Mesenchymal stem cell (in vitro differentiated cells and primary cell): ENCODE data around the gene ERCC6L2. TPM values are rescaled to one million over a fixed set of nuclear protein-coding genes. Genes with fewer than 3 reads are reported as not detected.

Source experiments
- DNase-seq: peaks from one replicate; pipeline ENCODE4 v3.0.0-alpha.2; 2013
- H2AFZ ChIP-seq: one replicate; pipeline ENCODE4 v1.6.1; 2013; ENCODE audit warnings: low read depth, mild to moderate bottlenecking, control low read depth, inconsistent platforms, low read length, moderate library complexity
- H2AK5ac ChIP-seq: 2 replicates; pipeline ENCODE4 v1.6.1; 2013; ENCODE audit warnings: low read length, moderate library complexity, mild to moderate bottlenecking, inconsistent platforms; ENCODE audit not compliant: severe bottlenecking
- H2BK120ac ChIP-seq: one replicate; pipeline ENCODE4 v1.6.1; 2013; ENCODE audit warnings: low read depth, mild to moderate bottlenecking, inconsistent platforms, low read length, moderate library complexity
- H2BK12ac ChIP-seq, 2 experiments: one replicate each; pipeline ENCODE4 v1.6.1; 2013; ENCODE audit warnings: inconsistent platforms in 2 of 2, low read length in 2 of 2, mild to moderate bottlenecking in 2 of 2, moderate library complexity in 2 of 2, control low read depth in 1 of 2
- H2BK15ac ChIP-seq: one replicate; pipeline ENCODE4 v1.6.1; 2013; ENCODE audit warnings: mild to moderate bottlenecking, low read depth, inconsistent platforms; ENCODE audit not compliant: poor library complexity, severe bottlenecking
- H2BK5ac ChIP-seq: 2 replicates; pipeline ENCODE4 v1.6.1; 2013; ENCODE audit warnings: low read depth, mild to moderate bottlenecking, low read length, control low read depth, inconsistent platforms; ENCODE audit not compliant: poor library complexity, severe bottlenecking
- H3K14ac ChIP-seq, 2 experiments: one replicate each; pipeline ENCODE4 v1.6.1; 2013; ENCODE audit warnings: inconsistent platforms in 2 of 2, low read length in 2 of 2, control low read depth in 1 of 2, mild to moderate bottlenecking in 1 of 2, moderate library complexity in 1 of 2
- H3K18ac ChIP-seq, 2 experiments: one replicate each; pipeline ENCODE4 v1.6.1; 2013; ENCODE audit warnings: inconsistent platforms in 2 of 2, low read length in 2 of 2, control low read depth in 1 of 2, low read depth in 1 of 2, mild to moderate bottlenecking in 1 of 2
- H3K23ac ChIP-seq, 2 experiments: one replicate each; pipeline ENCODE4 v1.6.1; 2013; ENCODE audit warnings: inconsistent platforms in 2 of 2, low read length in 2 of 2, mild to moderate bottlenecking in 2 of 2, moderate library complexity in 2 of 2, control low read depth in 1 of 2
- H3K27ac ChIP-seq: 2 replicates; pipeline ENCODE4 v1.5.1; 2013; ENCODE audit warnings: mild to moderate bottlenecking, moderate library complexity, low read length, control low read depth, inconsistent platforms; ENCODE audit not compliant: poor library complexity, severe bottlenecking
- H3K27me3 ChIP-seq, 2 experiments: 2 replicates each; pipeline versions ENCODE4 v1.6.1 to v1.7.0; 2013; ENCODE audit warnings: low read length in 2 of 2, mild to moderate bottlenecking in 2 of 2, moderate library complexity in 2 of 2, control low read depth in 1 of 2, inconsistent platforms in 1 of 2; ENCODE audit not compliant: control insufficient read depth in 1 of 2, insufficient read depth in 1 of 2
- H3K36me3 ChIP-seq, 2 experiments: 2 replicates each; pipeline versions ENCODE4 v1.6.1 to v1.7.0; 2013; ENCODE audit warnings: low read length in 2 of 2, control low read depth in 1 of 2, inconsistent platforms in 1 of 2, low read depth in 1 of 2, mild to moderate bottlenecking in 1 of 2; ENCODE audit not compliant: insufficient read depth in 2 of 2, control insufficient read depth in 1 of 2
- H3K4ac ChIP-seq, 2 experiments: one replicate each; pipeline ENCODE4 v1.6.1; 2013; ENCODE audit warnings: inconsistent platforms in 2 of 2, low read length in 2 of 2, mild to moderate bottlenecking in 2 of 2, moderate library complexity in 2 of 2, control low read depth in 1 of 2, low read depth in 1 of 2
- H3K4me1 ChIP-seq: 2 replicates; pipeline ENCODE4 v1.6.1; 2013; ENCODE audit warnings: low read depth, low read length, control low read depth; ENCODE audit not compliant: control insufficient read depth, insufficient read depth
- H3K4me2 ChIP-seq: 2 replicates; pipeline ENCODE4 v1.6.1; 2013; ENCODE audit warnings: low read length, mild to moderate bottlenecking, inconsistent platforms; ENCODE audit not compliant: poor library complexity, severe bottlenecking
- H3K4me3 ChIP-seq, 2 experiments: 2 replicates each; pipeline versions ENCODE4 v1.5.1 to v1.7.0; 2013; ENCODE audit warnings: low read length in 2 of 2, mild to moderate bottlenecking in 2 of 2, control low read depth in 1 of 2, low read depth in 1 of 2; ENCODE audit not compliant: insufficient read depth in 1 of 2
- H3K79me1 ChIP-seq: replicated peaks from 2 replicates; pipeline ENCODE4 v1.6.1; 2013; ENCODE audit warnings: mild to moderate bottlenecking, control low read depth, low read length, inconsistent platforms; ENCODE audit not compliant: poor library complexity, severe bottlenecking
- H3K9ac ChIP-seq: 2 replicates; pipeline ENCODE4 v1.7.0; 2013; ENCODE audit warnings: mild to moderate bottlenecking, low read length, moderate library complexity
- H3K9me3 ChIP-seq: 2 replicates; pipeline ENCODE4 v1.7.0; 2013; ENCODE audit warnings: mild to moderate bottlenecking, low read length; ENCODE audit not compliant: control insufficient read depth
- H4K8ac ChIP-seq: one replicate; pipeline ENCODE4 v1.6.1; 2013; ENCODE audit warnings: inconsistent platforms, mild to moderate bottlenecking, low read length, moderate library complexity
- H4K91ac ChIP-seq: one replicate; pipeline ENCODE4 v1.6.1; 2013; ENCODE audit warnings: mild to moderate bottlenecking, low read length, inconsistent platforms
- WGBS: methylation state at CpG from one replicate; pipeline ENCODE4 v1.1.7; 2013; ENCODE audit warnings: mixed read lengths; 5-methylcytosine and 5-hydroxymethylcytosine counted together
- small RNA-seq: library from polyadenylated mRNA; stranded (forward); fragments of <200 nt; extraction: miRNeasy Mini kit (QIAGEN cat#:217004); gene quantifications from one replicate; pipeline ENCODE3, GENCODE V24; 2013; ENCODE audit warnings: low read depth

The ERCC6L2 gene

GRCh38 chr9:96015876-96016686 lies 140.6 kb downstream of the ERCC6L2 start:
- Histone ChIP-seq H3K4me1 (peaks cover 8% of the 10 kb centered on the region), H3K14ac (no peak overlapping the region), H4K91ac (no peak overlapping the region), H3K27me3 (peaks cover 12 to 15% of the 10 kb centered on the region in 2 experiments), H3K36me3 (peaks cover 16 to 36% of the 10 kb centered on the region in 2 experiments), H2AK5ac (no peak overlapping the region), H2BK12ac (no peak overlapping the region), H3K9me3 (no peaks in the 10 kb centered on the region), H3K79me1 (no peaks in the 10 kb centered on the region), H3K9ac (no peak overlapping the region), H4K8ac (no peak overlapping the region), H2AFZ (no peak overlapping the region), H2BK120ac (no peak overlapping the region), H3K4ac (no peak overlapping the region), H3K4me2 (no peak overlapping the region), H3K4me3 (no peak overlapping the region), H3K23ac (no peak overlapping the region), H3K18ac (no peak overlapping the region), H3K27ac (no peak overlapping the region), H2BK5ac (no peak overlapping the region), H2BK15ac (no peak overlapping the region)
- WGBS: 96% methylated on average over 2 of the region's 3 CpGs
- no peak for DNase-seq

Small RNA genes within 50 kb of the gene (small RNA-seq; reads per million reads assigned to genes)
- gene RNA5SP289 (not detected), gene RNU2-46P (not detected)
